BE2C (cell line): Measurements from ENCODE around the gene AUTS2.

Experiments used
- DNase-seq: peaks from one replicate; pipeline ENCODE4 v3.0.0-alpha.2; 2020
- H3K27me3 ChIP-seq: fragments of 250-450 bp; sonication (Bioruptor Pico); 2 replicates; pipeline ENCODE4 v1.5.1; 2020; ENCODE audit warnings: mild to moderate bottlenecking
- H3K36me3 ChIP-seq: fragments of 250-450 bp; sonication (Bioruptor Pico); 2 replicates; pipeline ENCODE4 v1.5.1; 2020; ENCODE audit warnings: mild to moderate bottlenecking
- H3K4me1 ChIP-seq: fragments of 250-450 bp; sonication (Bioruptor Pico); 2 replicates; pipeline ENCODE4 v1.5.1; 2020
- H3K4me3 ChIP-seq: 2 replicates; pipeline ENCODE4 v1.5.1; 2011; ENCODE audit warnings: low read depth, low read length
- H3K9me3 ChIP-seq: fragments of 250-450 bp; sonication (Bioruptor Pico); 2 replicates; pipeline ENCODE4 v1.5.1; 2020
- TF ChIP-seq, protein P1 (sequence below): IDR thresholded peaks from 2 replicates; pipeline ENCODE4 v1.5.1; 2012; ENCODE audit warnings: mild to moderate bottlenecking, low read depth, low read length

The AUTS2 gene

GRCh38 chr7:69622960-69623359 is 24.7 kb downstream of the AUTS2 start:
- Histone ChIP-seq H3K4me3 (no peak overlapping the region), H3K9me3 (no peaks in the 10 kb centered on the region), H3K27me3 (no peaks in the 10 kb centered on the region), H3K4me1 (peaks cover 22% of the 10 kb centered on the region), H3K36me3 (no peaks in the 10 kb centered on the region)
- TF ChIP-seq, protein P1, sequence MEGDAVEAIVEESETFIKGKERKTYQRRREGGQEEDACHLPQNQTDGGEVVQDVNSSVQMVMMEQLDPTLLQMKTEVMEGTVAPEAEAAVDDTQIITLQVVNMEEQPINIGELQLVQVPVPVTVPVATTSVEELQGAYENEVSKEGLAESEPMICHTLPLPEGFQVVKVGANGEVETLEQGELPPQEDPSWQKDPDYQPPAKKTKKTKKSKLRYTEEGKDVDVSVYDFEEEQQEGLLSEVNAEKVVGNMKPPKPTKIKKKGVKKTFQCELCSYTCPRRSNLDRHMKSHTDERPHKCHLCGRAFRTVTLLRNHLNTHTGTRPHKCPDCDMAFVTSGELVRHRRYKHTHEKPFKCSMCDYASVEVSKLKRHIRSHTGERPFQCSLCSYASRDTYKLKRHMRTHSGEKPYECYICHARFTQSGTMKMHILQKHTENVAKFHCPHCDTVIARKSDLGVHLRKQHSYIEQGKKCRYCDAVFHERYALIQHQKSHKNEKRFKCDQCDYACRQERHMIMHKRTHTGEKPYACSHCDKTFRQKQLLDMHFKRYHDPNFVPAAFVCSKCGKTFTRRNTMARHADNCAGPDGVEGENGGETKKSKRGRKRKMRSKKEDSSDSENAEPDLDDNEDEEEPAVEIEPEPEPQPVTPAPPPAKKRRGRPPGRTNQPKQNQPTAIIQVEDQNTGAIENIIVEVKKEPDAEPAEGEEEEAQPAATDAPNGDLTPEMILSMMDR: no peak
- DNase-seq: no peak

GRCh38 chr7:69624435-69625230 is 26.4 kb downstream of the AUTS2 start:
- Histone ChIP-seq H3K4me3 (no peak overlapping the region), H3K4me1 (peaks cover 22% of the 10 kb centered on the region), H3K36me3 (no peaks in the 10 kb centered on the region), H3K27me3 (no peaks in the 10 kb centered on the region), H3K9me3 (no peaks in the 10 kb centered on the region)
- TF ChIP-seq, protein P1: no peak
- DNase-seq: peak; percentile 45

- Histone ChIP-seq H3K36me3 (no peaks in the 10 kb centered on the region), H3K4me1 (peaks cover 23% of the 10 kb centered on the region), H3K9me3 (no peaks in the 10 kb centered on the region), H3K27me3 (no peaks in the 10 kb centered on the region), H3K4me3 (no peak overlapping the region)
- TF ChIP-seq, protein P1: no peak
- DNase-seq: no peak
Observed at GRCh38 chr7:69625238-69625637, 27.0 kb downstream of the AUTS2 start.

- H3K4me1 ChIP-seq: peaks cover 23% of the 10 kb centered on the region
- H3K27me3 ChIP-seq: no peaks in the 10 kb centered on the region
- H3K9me3 ChIP-seq: no peaks in the 10 kb centered on the region
- DNase-seq: no peak
- TF ChIP-seq, protein P1: no peak
- H3K36me3 ChIP-seq: no peaks in the 10 kb centered on the region
- no peak overlapping the region for H3K4me3 ChIP-seq
Observed at GRCh38 chr7:69625798-69626197, 27.5 kb downstream of the AUTS2 start.

- Histone ChIP-seq H3K36me3 (no peaks in the 10 kb centered on the region), H3K27me3 (no peaks in the 10 kb centered on the region), H3K4me3 (no peak overlapping the region), H3K9me3 (no peaks in the 10 kb centered on the region), H3K4me1 (peaks cover 5% of the 10 kb centered on the region; the same call in 1 of the 2 replicates)
- TF ChIP-seq, protein P1: no peak
- no peak for DNase-seq
Observed at GRCh38 chr7:69630292-69630691, 32.0 kb downstream of the AUTS2 start.

DNA sequence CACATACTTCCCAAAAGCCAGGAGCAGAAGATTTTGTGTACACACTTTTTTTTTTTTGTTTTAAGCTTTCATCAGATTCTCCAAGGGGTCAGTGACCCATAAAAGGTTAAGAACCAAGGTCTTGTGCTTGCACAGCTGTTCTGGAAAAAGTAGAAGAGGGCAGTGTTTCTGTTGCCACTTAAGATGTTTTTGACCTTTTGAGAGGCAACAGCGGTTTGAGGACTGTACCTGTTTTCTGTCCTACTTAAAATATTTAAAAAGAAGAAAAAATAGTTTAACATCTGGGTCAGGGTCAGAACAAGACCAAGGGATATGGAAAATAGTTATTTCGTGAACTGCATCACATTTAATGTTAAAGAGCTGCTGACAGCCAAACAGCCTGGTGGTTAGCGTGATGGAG is 32.9 kb downstream of the AUTS2 start:
- no peaks in the 10 kb centered on the region for H3K9me3 ChIP-seq
- H3K36me3 ChIP-seq: no peaks in the 10 kb centered on the region
- H3K4me1 ChIP-seq: peaks cover 5% of the 10 kb centered on the region; the same call in 1 of the 2 replicates
- H3K4me3 ChIP-seq: no peak overlapping the region
- DNase-seq: no peak
- no peaks in the 10 kb centered on the region for H3K27me3 ChIP-seq
- TF ChIP-seq, protein P1: no peak
